GM12878 (cell line): ENCODE measurements around the gene ATP6V1F.

ENCODE experiments used
- ATF3 ChIP-seq: IDR thresholded peaks from 2 replicates; pipeline ENCODE4 v1.6.1; 2011; ENCODE audit warnings: low read depth, mild to moderate bottlenecking, low read length, moderate library complexity, borderline replicate concordance; ENCODE audit errors: extremely low read depth
- CHD2 ChIP-seq: IDR thresholded peaks from 2 replicates; pipeline ENCODE4 v1.6.1; 2011; ENCODE audit warnings: low read depth, low read length, improper control_type of control experiment, borderline replicate concordance
- CREB1 ChIP-seq: IDR thresholded peaks from 2 replicates; pipeline ENCODE4 v1.6.1; 2012; ENCODE audit warnings: low read depth, mild to moderate bottlenecking, inconsistent platforms
- EZH2 ChIP-seq: IDR thresholded peaks from 2 replicates; pipeline ENCODE4 v1.6.1; 2012; ENCODE audit warnings: low read depth, mild to moderate bottlenecking, control low read depth, inconsistent platforms, low read length, borderline replicate concordance; ENCODE audit not compliant: control insufficient read depth
- HCFC1 ChIP-seq: fragments of 150-350 bp; IDR thresholded peaks from 2 replicates; pipeline ENCODE4 v1.6.1; 2014; ENCODE audit warnings: low read length
- HDAC2 ChIP-seq: fragments of 200-600 bp; sonication (generic); IDR thresholded peaks from 2 replicates; pipeline ENCODE4 v1.6.1; 2017
- HDAC6 ChIP-seq: fragments of 200-600 bp; sonication (generic); IDR thresholded peaks from one replicate; pipeline ENCODE4 v1.8.0; 2017; ENCODE audit warnings: antibody characterized with exemption; ENCODE audit not compliant: unreplicated experiment
- PRDM15 ChIP-seq: fragments of 450-650 bp; formaldehyde crosslinking; IDR thresholded peaks from 2 replicates; pipeline ENCODE4 v1.4.0; 2020; ENCODE audit warnings: mild to moderate bottlenecking, moderate library complexity
- RAD21 ChIP-seq: IDR thresholded peaks from 2 replicates; pipeline ENCODE4 v1.6.1; 2011; ENCODE audit warnings: mild to moderate bottlenecking, low read depth, low read length, moderate library complexity; ENCODE audit not compliant: insufficient read depth
- RAD51 ChIP-seq: fragments of 450-650 bp; IDR thresholded peaks from 2 replicates; pipeline ENCODE4 v1.6.1; 2016; ENCODE audit warnings: moderate library complexity, mild to moderate bottlenecking, inconsistent platforms
- YBX1 ChIP-seq: fragments of 450-650 bp; IDR thresholded peaks from 2 replicates; pipeline ENCODE4 v1.6.1; 2016; ENCODE audit warnings: antibody characterized with exemption
- TF ChIP-seq, protein P1 (sequence below), 3 experiments: IDR thresholded peaks in 2 of 3; conservative IDR thresholded peaks in 1 of 3; 2 replicates each; pipeline ENCODE4 v1.5.1; 2011; ENCODE audit warnings: low read depth in 3 of 3, low read length in 3 of 3, mild to moderate bottlenecking in 3 of 3, control low read depth in 2 of 3, moderate library complexity in 2 of 3, inconsistent platforms in 1 of 3, mixed read lengths in 1 of 3; ENCODE audit not compliant: control insufficient read depth in 2 of 3, insufficient read depth in 1 of 3; ENCODE audit errors: extremely low read depth in 1 of 3

GRCh38 chr7:128875523-128875948 lies 12.9 kb downstream of the ATP6V1F start:
- TF ChIP-seq, protein P1, sequence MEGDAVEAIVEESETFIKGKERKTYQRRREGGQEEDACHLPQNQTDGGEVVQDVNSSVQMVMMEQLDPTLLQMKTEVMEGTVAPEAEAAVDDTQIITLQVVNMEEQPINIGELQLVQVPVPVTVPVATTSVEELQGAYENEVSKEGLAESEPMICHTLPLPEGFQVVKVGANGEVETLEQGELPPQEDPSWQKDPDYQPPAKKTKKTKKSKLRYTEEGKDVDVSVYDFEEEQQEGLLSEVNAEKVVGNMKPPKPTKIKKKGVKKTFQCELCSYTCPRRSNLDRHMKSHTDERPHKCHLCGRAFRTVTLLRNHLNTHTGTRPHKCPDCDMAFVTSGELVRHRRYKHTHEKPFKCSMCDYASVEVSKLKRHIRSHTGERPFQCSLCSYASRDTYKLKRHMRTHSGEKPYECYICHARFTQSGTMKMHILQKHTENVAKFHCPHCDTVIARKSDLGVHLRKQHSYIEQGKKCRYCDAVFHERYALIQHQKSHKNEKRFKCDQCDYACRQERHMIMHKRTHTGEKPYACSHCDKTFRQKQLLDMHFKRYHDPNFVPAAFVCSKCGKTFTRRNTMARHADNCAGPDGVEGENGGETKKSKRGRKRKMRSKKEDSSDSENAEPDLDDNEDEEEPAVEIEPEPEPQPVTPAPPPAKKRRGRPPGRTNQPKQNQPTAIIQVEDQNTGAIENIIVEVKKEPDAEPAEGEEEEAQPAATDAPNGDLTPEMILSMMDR (IDR thresholded peaks at IDR 0.05 in 2 of 3, conservative IDR thresholded peaks at IDR 0.05 in 1 of 3; ENCODE audit: control insufficient read depth in 2 of 3, extremely low read depth in 1 of 3, insufficient read depth in 1 of 3, low read depth in 3 of 3, low read length in 3 of 3) = no peak
- no peak for TF ChIP-seq CREB1
- TF ChIP-seq YBX1 = no peak
- no peak for TF ChIP-seq PRDM15 (CRISPR knock-in tag)
- TF ChIP-seq EZH2 = no peak
- TF ChIP-seq ATF3 = no peak
- no peak for TF ChIP-seq HDAC6
- no peak for TF ChIP-seq HDAC2
- TF ChIP-seq HCFC1 = no peak
- TF ChIP-seq RAD21 = no peak
- TF ChIP-seq RAD51 = no peak
- TF ChIP-seq CHD2 = no peak
